DOHH2 (cell line): Measurements from ENCODE around the gene IMPG2.

ENCODE experiments used
- H3F3A ChIP-seq: fragments of 200-600 bp; sonication (generic), shearing (Covaris generic); 2 replicates; pipeline ENCODE4 v1.6.0; 2016; ENCODE audit warnings: antibody characterized with exemption, mild to moderate bottlenecking; ENCODE audit not compliant: control insufficient read depth, insufficient read depth
- H3K27ac ChIP-seq: fragments of 200-600 bp; sonication (generic); 2 replicates; pipeline ENCODE4 v1.5.1; 2014; ENCODE audit warnings: low read depth, mild to moderate bottlenecking, low read length, moderate library complexity
- H3K27me3 ChIP-seq: fragments of 200-600 bp; sonication (generic); 2 replicates; pipeline ENCODE4 v1.6.1; 2014; ENCODE audit warnings: mild to moderate bottlenecking, low read length, mixed read lengths; ENCODE audit not compliant: control insufficient read depth
- H3K36me3 ChIP-seq: fragments of 200-600 bp; sonication (generic); 2 replicates; pipeline ENCODE4 v1.6.1; 2014; ENCODE audit warnings: mild to moderate bottlenecking, low read length, moderate library complexity, mixed read lengths; ENCODE audit not compliant: control insufficient read depth
- H3K4me1 ChIP-seq: fragments of 200-600 bp; sonication (generic); 2 replicates; pipeline ENCODE4 v1.6.1; 2014; ENCODE audit warnings: mild to moderate bottlenecking, low read length, mixed read lengths; ENCODE audit not compliant: control insufficient read depth
- H3K4me2 ChIP-seq: fragments of 200-600 bp; sonication (generic); 2 replicates; pipeline ENCODE4 v1.6.0; 2014; ENCODE audit warnings: mild to moderate bottlenecking, low read length, moderate library complexity
- H3K4me3 ChIP-seq: fragments of 200-600 bp; sonication (generic); 2 replicates; pipeline ENCODE4 v1.5.1; 2014; ENCODE audit warnings: mild to moderate bottlenecking, low read length, mixed read lengths
- H3K79me2 ChIP-seq: fragments of 200-600 bp; sonication (generic); 2 replicates; pipeline ENCODE4 v1.6.1; 2014; ENCODE audit warnings: mild to moderate bottlenecking, low read length, mixed read lengths; ENCODE audit not compliant: control insufficient read depth
- H3K9me2 ChIP-seq: fragments of 200-600 bp; sonication (generic); replicated peaks from 2 replicates; pipeline ENCODE4 v1.6.1; 2014; ENCODE audit warnings: mild to moderate bottlenecking, low read length, mixed read lengths; ENCODE audit not compliant: control insufficient read depth
- H3K9me3 ChIP-seq: fragments of 200-600 bp; sonication (generic); 2 replicates; pipeline ENCODE4 v1.6.1; 2014; ENCODE audit warnings: antibody characterized with exemption, low read length, mixed read lengths; ENCODE audit not compliant: control insufficient read depth, insufficient read depth
- H4K20me1 ChIP-seq: fragments of 200-600 bp; sonication (generic); 2 replicates; pipeline ENCODE4 v1.6.0; 2014; ENCODE audit warnings: low read depth, mild to moderate bottlenecking, antibody characterized with exemption, low read length, moderate library complexity; ENCODE audit not compliant: control insufficient read depth, insufficient read depth
- CTCF ChIP-seq: fragments of 200-600 bp; sonication (generic); IDR thresholded peaks from one replicate; pipeline ENCODE4 v1.5.1; 2014; ENCODE audit warnings: antibody characterized with exemption, mild to moderate bottlenecking, low read depth, low read length; ENCODE audit not compliant: poor library complexity, severe bottlenecking
- EZH2phosphoT487 ChIP-seq: fragments of 200-600 bp; sonication (generic); IDR thresholded peaks from 2 replicates; pipeline ENCODE4 v1.6.1; 2017; ENCODE audit warnings: borderline replicate concordance, mild to moderate bottlenecking, antibody characterized with exemption, low read length, moderate library complexity, mixed read lengths

Gene IMPG2

GRCh38 chr3:101333883-101334282, 13.5 kb upstream of the IMPG2 start:
- no peaks in the 10 kb centered on the region for H4K20me1 ChIP-seq
- H3F3A ChIP-seq: no peaks in the 10 kb centered on the region
- H3K4me3 ChIP-seq: no peak overlapping the region
- TF ChIP-seq EZH2phosphoT487: no peak
- TF ChIP-seq CTCF: no peak
- no peaks in the 10 kb centered on the region for H3K79me2 ChIP-seq
- no peaks in the 10 kb centered on the region for H3K9me2 ChIP-seq
- no peak overlapping the region for H3K27ac ChIP-seq
- H3K9me3 ChIP-seq: no peaks in the 10 kb centered on the region
- H3K27me3 ChIP-seq: no peaks in the 10 kb centered on the region
- no peaks in the 10 kb centered on the region for H3K4me1 ChIP-seq
- no peak overlapping the region for H3K4me2 ChIP-seq
- no peaks in the 10 kb centered on the region for H3K36me3 ChIP-seq

GRCh38 chr3:101329016-101329673, 8.8 kb upstream of the IMPG2 start:
- TF ChIP-seq CTCF: no peak
- H3K4me2 ChIP-seq: no peak overlapping the region
- no peak overlapping the region for H3K27ac ChIP-seq
- H3K36me3 ChIP-seq: no peaks in the 10 kb centered on the region
- H3K4me1 ChIP-seq: no peaks in the 10 kb centered on the region
- H3K4me3 ChIP-seq: no peak overlapping the region
- no peaks in the 10 kb centered on the region for H3K27me3 ChIP-seq
- no peaks in the 10 kb centered on the region for H3K9me2 ChIP-seq
- H3F3A ChIP-seq: no peaks in the 10 kb centered on the region
- H3K79me2 ChIP-seq: no peaks in the 10 kb centered on the region
- H3K9me3 ChIP-seq: no peaks in the 10 kb centered on the region
- no peaks in the 10 kb centered on the region for H4K20me1 ChIP-seq

GRCh38 chr3:101325393-101326134, 5.2 kb upstream of the IMPG2 start:
- Histone ChIP-seq H3K4me1 (no peaks in the 10 kb centered on the region), H3K36me3 (no peaks in the 10 kb centered on the region), H3K9me2 (no peaks in the 10 kb centered on the region), H3K9me3 (no peaks in the 10 kb centered on the region), H3K4me2 (no peak overlapping the region), H3F3A (no peaks in the 10 kb centered on the region), H3K27me3 (no peaks in the 10 kb centered on the region), H4K20me1 (no peaks in the 10 kb centered on the region), H3K27ac (no peak overlapping the region), H3K4me3 (no peak overlapping the region), H3K79me2 (no peaks in the 10 kb centered on the region)
- no peak for TF ChIP-seq EZH2phosphoT487
- no peak for TF ChIP-seq CTCF
